HCT116 (cell line): ENCODE results near the gene EEPD1. TPM values are rescaled to one million over a fixed set of nuclear protein-coding genes. Genes with fewer than 3 reads are reported as not detected.

Experiments
- ATAC-seq: fragments of 200-7000 bp; cut with Tn5 transposase; 2 replicates; pipeline ENCODE4 v1.9.1; 2020; ENCODE audit warnings: mild to moderate bottlenecking, moderate library complexity
- BruUV-seq: library from RNA; stranded (reverse); fragments of 400-500 nt; replicated peaks from 2 replicates; lab custom pipeline; 2021; lab: Mats Ljungman, UMichigan
- CTCF ChIA-PET: fragments of 300-600 bp; sonication (Branson Sonifier 250); formaldehyde crosslinking; loops from one replicate; lab custom pipeline; 2021; ENCODE audit warnings: antibody characterized with exemption; lab: Charles Lee
- POLR2A ChIA-PET: fragments of 300-600, 350-600 bp; sonication (Branson Sonifier 250); formaldehyde crosslinking; loops from one replicate; lab custom pipeline; 2021; ENCODE audit warnings: antibody characterized with exemption; lab: Charles Lee
- RAD21 ChIA-PET, 2 experiments: fragments of 300-600 bp; sonication (Branson Sonifier 250); formaldehyde crosslinking; loops; one replicate each; lab custom pipeline; 2023; ENCODE audit warnings: low total read pairs in 2 of 2; ENCODE audit not compliant: uncharacterized antibody in 2 of 2, unreplicated experiment in 2 of 2, low non-redundant PET in 1 of 2; lab: Charles Lee
- DNase-seq: peaks from one replicate; pipeline ENCODE4 v3.0.0-alpha.2; 2010; ENCODE audit warnings: low read depth, low spot score
- H2AFZ ChIP-seq: fragments of 200-600 bp; shearing (Covaris generic), sonication (generic); 2 replicates; pipeline ENCODE4 v1.6.1; 2017; ENCODE audit warnings: low read depth, mixed run types, mixed read lengths, antibody characterized with exemption, low read length; ENCODE audit not compliant: poor library complexity, severe bottlenecking
- H3K27ac ChIP-seq: 2 replicates; pipeline ENCODE4 v1.5.1; 2012; ENCODE audit warnings: low read depth, low read length
- H3K27me3 ChIP-seq: fragments of 200-600 bp; sonication (generic); 2 replicates; pipeline ENCODE4 v1.6.1; 2016; ENCODE audit warnings: mixed run types, low read length, mixed read lengths; ENCODE audit not compliant: insufficient read depth
- H3K36me3 ChIP-seq, 2 experiments: fragments of 200-500 bp in 1 of 2; fragments of 200-600 bp in 1 of 2; sonication (Bioruptor generic) in 1 of 2; sonication (generic) in 1 of 2; 2 replicates each; pipeline versions ENCODE4 v1.5.1 to v1.6.1; 2014 to 2016; ENCODE audit warnings: low read length in 2 of 2, inconsistent platforms in 1 of 2, mixed read lengths in 1 of 2, mixed run types in 1 of 2; ENCODE audit not compliant: insufficient read depth in 2 of 2, control insufficient read depth in 1 of 2
- H3K4me1 ChIP-seq, 2 experiments: fragments of 200-600 bp in 1 of 2; sonication (generic) in 1 of 2; 2 replicates each; pipeline versions ENCODE4 v1.5.1 to v1.6.1; 2012 to 2017; ENCODE audit warnings: low read length in 2 of 2, inconsistent platforms in 1 of 2, mild to moderate bottlenecking in 1 of 2, mixed read lengths in 1 of 2, mixed run types in 1 of 2, moderate library complexity in 1 of 2; ENCODE audit not compliant: insufficient read depth in 2 of 2, control insufficient read depth in 1 of 2
- H3K4me2 ChIP-seq: fragments of 200-600 bp; sonication (generic); 2 replicates; pipeline ENCODE4 v1.6.1; 2017; ENCODE audit warnings: mixed run types, low read length, mixed read lengths
- H3K4me3 ChIP-seq, 2 experiments: fragments of 200-600 bp in 1 of 2; sonication (generic) in 1 of 2; replicated peaks in 1 of 2; 2 replicates each; pipeline ENCODE4 v1.5.1; 2011 to 2016; ENCODE audit warnings: low read length in 2 of 2, control low read depth in 1 of 2, low read depth in 1 of 2, mild to moderate bottlenecking in 1 of 2, mixed read lengths in 1 of 2, mixed run types in 1 of 2
- H3K79me2 ChIP-seq: fragments of 200-600 bp; sonication (generic); 2 replicates; pipeline ENCODE4 v1.6.1; 2017; ENCODE audit warnings: mild to moderate bottlenecking, mixed run types, low read length, moderate library complexity, mixed read lengths; ENCODE audit not compliant: insufficient read depth
- H3K9ac ChIP-seq: fragments of 200-600 bp; sonication (generic); 2 replicates; pipeline ENCODE4 v1.6.1; 2016; ENCODE audit warnings: low read length, mixed read lengths
- H3K9me2 ChIP-seq: fragments of 200-600 bp; sonication (generic), shearing (Covaris generic); 2 replicates; pipeline ENCODE4 v1.6.1; 2017; ENCODE audit warnings: mixed run types, mild to moderate bottlenecking, moderate library complexity; ENCODE audit not compliant: insufficient read depth
- H3K9me3 ChIP-seq, 2 experiments: fragments of 200-500 bp in 1 of 2; fragments of 200-600 bp in 1 of 2; sonication (Bioruptor generic) in 1 of 2; sonication (generic) in 1 of 2; 2 replicates each; pipeline ENCODE4 v1.6.1; 2014 to 2017; ENCODE audit warnings: low read length in 2 of 2, mixed read lengths in 2 of 2, inconsistent platforms in 1 of 2, low read depth in 1 of 2, mild to moderate bottlenecking in 1 of 2, mixed run types in 1 of 2, moderate library complexity in 1 of 2; ENCODE audit not compliant: control insufficient read depth in 1 of 2, insufficient read depth in 1 of 2
- H4K20me1 ChIP-seq: fragments of 200-600 bp; sonication (generic), shearing (Covaris generic); 2 replicates; pipeline ENCODE4 v1.6.1; 2017; ENCODE audit warnings: mixed run types, mild to moderate bottlenecking, moderate library complexity; ENCODE audit not compliant: insufficient read depth
- EGR1 ChIP-seq: IDR thresholded peaks from 2 replicates; pipeline ENCODE4 v1.6.1; 2012; ENCODE audit warnings: low read depth
- ELF1 ChIP-seq: IDR thresholded peaks from 2 replicates; pipeline ENCODE4 v1.6.1; 2012; ENCODE audit warnings: low read depth, borderline replicate concordance
- EZH2 ChIP-seq: fragments of 200-600 bp; sonication (generic); IDR thresholded peaks from 2 replicates; pipeline ENCODE4 v1.6.1; 2017; ENCODE audit warnings: antibody characterized with exemption, mixed run types
- FOSL1 ChIP-seq: IDR thresholded peaks from 2 replicates; pipeline ENCODE4 v1.6.1; 2012; ENCODE audit warnings: low read depth
- SP1 ChIP-seq: IDR thresholded peaks from 2 replicates; pipeline ENCODE4 v1.6.1; 2012; ENCODE audit warnings: low read depth
- ZFX ChIP-seq: fragments of 450-650 bp; IDR thresholded peaks from 2 replicates; pipeline ENCODE4 v1.6.1; 2017
- intact Hi-C: fragments of 100-400 bp; cut with micrococcal nuclease; formaldehyde crosslinking; loops from 2 replicates; pipeline ENCODE4 v1.10.0; 2022
- total RNA-seq: library from RNA; stranded (reverse); gene quantifications from one replicate; pipeline ENCODE4 v1.2.1, GENCODE V29; 2021; ENCODE audit not compliant: unreplicated experiment
- TF ChIP-seq, protein P1 (sequence below): IDR thresholded peaks from 2 replicates; pipeline ENCODE4 v1.6.1; 2012
- TF ChIP-seq, protein P2 (sequence below): IDR thresholded peaks from 2 replicates; pipeline ENCODE4 v1.6.1; 2011; ENCODE audit warnings: mild to moderate bottlenecking, low read length, moderate library complexity; ENCODE audit not compliant: insufficient replicate concordance; ENCODE audit errors: extremely low read depth

EEPD1 gene
- total RNA-seq, 1 experiment from 2014 or later = 4.2 TPM

DNA sequence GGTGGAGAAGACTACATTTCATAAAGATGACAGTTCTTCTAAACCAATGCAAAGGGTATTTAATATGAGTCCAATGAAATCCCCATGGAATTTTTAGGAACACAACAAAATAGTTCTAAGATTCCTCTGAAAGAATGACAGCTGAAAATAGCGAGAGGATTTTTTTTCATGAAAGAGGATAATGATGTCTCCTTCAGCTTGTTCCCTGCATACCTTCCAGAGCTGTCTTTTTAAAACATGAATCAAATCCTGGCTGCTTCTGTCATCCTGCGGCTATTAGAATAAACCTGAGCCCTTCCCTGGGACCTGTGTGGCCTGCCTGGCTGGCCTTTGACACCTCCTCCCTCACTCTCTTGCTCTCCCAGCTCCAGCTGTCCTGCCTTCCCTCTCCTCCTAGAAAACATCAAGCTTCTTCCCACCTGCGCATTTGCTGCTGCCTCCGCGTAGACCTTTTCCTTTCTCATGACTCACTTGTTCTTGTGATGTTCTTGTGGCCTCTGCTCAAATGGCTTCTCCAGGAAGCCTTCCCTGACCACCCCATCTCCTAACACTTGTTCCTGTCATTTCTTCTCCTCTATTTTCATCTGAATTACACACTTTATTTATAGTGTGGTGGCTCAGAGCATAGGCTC, 57.4 kb downstream of the EEPD1 start:
- BruUV-seq = no TSS peak
- RAD21 ChIA-PET = no interaction called here

DNA sequence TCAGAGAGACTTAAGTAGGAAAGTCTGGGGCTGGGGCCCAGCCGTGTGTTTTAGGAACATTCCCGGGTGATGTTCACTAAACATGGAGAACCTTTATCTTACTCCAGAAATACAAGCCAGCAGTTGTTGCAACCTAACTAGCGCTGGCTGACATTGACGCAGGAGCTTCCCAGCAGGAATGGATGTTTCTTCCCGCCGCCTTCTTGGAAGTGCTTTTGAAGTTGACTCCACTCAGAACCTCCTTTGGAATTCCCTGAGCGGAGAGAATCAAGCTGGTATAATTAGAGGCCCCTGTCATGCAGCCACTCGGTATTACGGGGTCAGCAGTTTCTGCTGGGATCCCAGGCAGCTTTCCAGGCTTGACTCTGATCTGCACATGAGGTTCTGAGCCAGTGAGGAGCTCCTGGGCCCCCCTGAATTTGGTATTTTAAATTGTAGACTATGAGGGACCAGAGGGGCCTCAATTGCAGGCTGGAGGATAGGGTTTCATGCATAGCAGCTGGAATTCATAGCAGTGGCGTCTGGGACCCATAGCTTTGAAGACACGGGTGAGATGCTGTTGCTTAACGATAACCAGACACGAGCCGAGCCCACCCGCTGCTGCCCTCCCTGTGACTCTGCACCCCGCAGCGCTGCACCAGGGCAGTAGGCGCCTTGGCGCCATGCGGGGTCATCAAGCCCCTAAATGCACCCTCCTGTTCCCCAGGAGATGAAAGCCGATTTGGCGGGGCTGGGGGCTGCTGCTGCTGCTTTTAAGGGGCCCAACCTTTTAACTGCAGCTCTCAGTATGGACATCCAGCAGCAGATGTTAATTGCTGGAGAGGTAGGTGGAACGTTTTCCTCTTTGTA, 61.8 kb downstream of the EEPD1 start:
- no peaks in the 10 kb centered on the region for H3K36me3 ChIP-seq
- no peaks in the 10 kb centered on the region for H3K27me3 ChIP-seq
- BruUV-seq = no TSS peak
- intact Hi-C loops = no loop called here
- H3K27ac ChIP-seq = no peak overlapping the region
- no peaks in the 10 kb centered on the region for H4K20me1 ChIP-seq
- no peak overlapping the region for H3K9ac ChIP-seq
- H3K9me3 ChIP-seq = no peaks in the 10 kb centered on the region
- H2AFZ ChIP-seq = no peak overlapping the region
- no peaks in the 10 kb centered on the region for H3K9me2 ChIP-seq
- CTCF ChIA-PET = no interaction called here
- POLR2A ChIA-PET = no interaction called here
- H3K4me1 ChIP-seq = no peaks in the 10 kb centered on the region
- no peak overlapping the region for H3K4me3 ChIP-seq
- RAD21 ChIA-PET = no interaction called here
- no peak overlapping the region for H3K4me2 ChIP-seq
- ATAC-seq (no peak), DNase-seq (no peak)
- no peaks in the 10 kb centered on the region for H3K79me2 ChIP-seq
- no peak for TF ChIP-seq FOSL1
- TF ChIP-seq ZFX = no peak
- no peak for TF ChIP-seq SP1
- TF ChIP-seq, protein P1, sequence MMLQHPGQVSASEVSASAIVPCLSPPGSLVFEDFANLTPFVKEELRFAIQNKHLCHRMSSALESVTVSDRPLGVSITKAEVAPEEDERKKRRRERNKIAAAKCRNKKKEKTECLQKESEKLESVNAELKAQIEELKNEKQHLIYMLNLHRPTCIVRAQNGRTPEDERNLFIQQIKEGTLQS = no peak
- TF ChIP-seq EZH2 = no peak
- no peak for TF ChIP-seq ELF1
- TF ChIP-seq EGR1 = no peak
- TF ChIP-seq, all 23 proteins: peak for 0

More for the DNA sequence above, 57.4 kb downstream of the EEPD1 start:
- DNase-seq = no peak
- Histone ChIP-seq H3K4me1 (peaks cover 3 to 14% of the 10 kb centered on the region in 2 experiments; a peak in 2 of 4 replicates), H3K9me2 (no peaks in the 10 kb centered on the region), H3K9me3 (no peaks in the 10 kb centered on the region), H2AFZ (no peak overlapping the region), H3K4me3 (no peak overlapping the region), H3K9ac (no peak overlapping the region), H3K36me3 (no peaks in the 10 kb centered on the region), H3K79me2 (no peaks in the 10 kb centered on the region), H3K27ac (no peak overlapping the region), H4K20me1 (no peaks in the 10 kb centered on the region), H3K27me3 (no peaks in the 10 kb centered on the region), H3K4me2 (no peak overlapping the region)
- intact Hi-C loops = no loop called here
- no peak for ATAC-seq
- TF ChIP-seq, protein P2, sequence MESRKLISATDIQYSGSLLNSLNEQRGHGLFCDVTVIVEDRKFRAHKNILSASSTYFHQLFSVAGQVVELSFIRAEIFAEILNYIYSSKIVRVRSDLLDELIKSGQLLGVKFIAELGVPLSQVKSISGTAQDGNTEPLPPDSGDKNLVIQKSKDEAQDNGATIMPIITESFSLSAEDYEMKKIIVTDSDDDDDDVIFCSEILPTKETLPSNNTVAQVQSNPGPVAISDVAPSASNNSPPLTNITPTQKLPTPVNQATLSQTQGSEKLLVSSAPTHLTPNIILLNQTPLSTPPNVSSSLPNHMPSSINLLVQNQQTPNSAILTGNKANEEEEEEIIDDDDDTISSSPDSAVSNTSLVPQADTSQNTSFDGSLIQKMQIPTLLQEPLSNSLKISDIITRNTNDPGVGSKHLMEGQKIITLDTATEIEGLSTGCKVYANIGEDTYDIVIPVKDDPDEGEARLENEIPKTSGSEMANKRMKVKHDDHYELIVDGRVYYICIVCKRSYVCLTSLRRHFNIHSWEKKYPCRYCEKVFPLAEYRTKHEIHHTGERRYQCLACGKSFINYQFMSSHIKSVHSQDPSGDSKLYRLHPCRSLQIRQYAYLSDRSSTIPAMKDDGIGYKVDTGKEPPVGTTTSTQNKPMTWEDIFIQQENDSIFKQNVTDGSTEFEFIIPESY = no peak
- TF ChIP-seq ZFX (no peak), SP1 (no peak)
- POLR2A ChIA-PET = no interaction called here
- CTCF ChIA-PET = no interaction called here
